Naive thymus-derived CD8-positive, alpha-beta T cell (primary cell): ENCODE results near the gene KIF20B. TPM values are rescaled to one million over a fixed set of nuclear protein-coding genes. Genes with fewer than 3 reads are reported as not detected.

Experiments
- ATAC-seq, 2 donors: fragments of 150-1000 bp; cut with Tn5 transposase in 1 of 2; sonication (Bioruptor Pico), chemical (Tn5 transposase) in 1 of 2; 1 replicate in 1 of 2; 2 replicates in 1 of 2; pipeline ENCODE4 v1.10.0; 2021; ENCODE audit warnings: mild to moderate bottlenecking in 2 of 2, moderate library complexity in 2 of 2
- POLR2A ChIA-PET: fragments of 350-600 bp; sonication (Branson Sonifier 250); formaldehyde crosslinking; loops from one replicate; lab custom pipeline; 2021; ENCODE audit warnings: antibody characterized with exemption; lab: Charles Lee
- DNase-seq, 10 donors: peaks; one replicate each; pipeline versions ENCODE4 v3.0.0 to v3.0.0-alpha.2; 2020 to 2022
- H3K27ac Mint-ChIP-seq, 10 donors: one replicate each; pipeline ENCODE4 v1.8.0; 2020 to 2022; ENCODE audit warnings: mild to moderate bottlenecking in 10 of 10, mixed read lengths in 10 of 10, moderate library complexity in 4 of 10, inconsistent platforms in 1 of 10
- H3K27me3 Mint-ChIP-seq, 5 donors: one replicate each; pipeline ENCODE4 v1.8.0; 2021 to 2022; ENCODE audit warnings: mixed read lengths in 5 of 5
- H3K36me3 Mint-ChIP-seq, 3 donors: one replicate each; pipeline ENCODE4 v1.8.0; 2020 to 2022; ENCODE audit warnings: mixed read lengths in 3 of 3, mild to moderate bottlenecking in 2 of 3, inconsistent platforms in 1 of 3
- H3K4me1 Mint-ChIP-seq, 4 donors: one replicate each; pipeline ENCODE4 v1.8.0; 2021 to 2022; ENCODE audit warnings: mixed read lengths in 4 of 4
- H3K4me3 Mint-ChIP-seq, 10 donors: one replicate each; pipeline ENCODE4 v1.8.0; 2020 to 2022; ENCODE audit warnings: mild to moderate bottlenecking in 10 of 10, mixed read lengths in 10 of 10, moderate library complexity in 6 of 10, inconsistent platforms in 1 of 10
- H3K9me3 Mint-ChIP-seq, 9 donors: one replicate each; pipeline ENCODE4 v1.8.0; 2020 to 2022; ENCODE audit warnings: mixed read lengths in 9 of 9, mild to moderate bottlenecking in 3 of 9, inconsistent platforms in 1 of 9, moderate library complexity in 1 of 9
- polyA plus RNA-seq, 3 donors: library from polyadenylated mRNA; unstranded; fragments of 300-500 nt; fragmentation: Illumina TruSeq; gene quantifications; one replicate each; pipeline ENCODE4 v1.2.3, GENCODE V29; 2021
- total RNA-seq, 8 experiments: library from RNA in 2 of 8; stranded (reverse) in 2 of 8; gene quantifications; one replicate each; pipeline ENCODE4 v1.2.3 and lab custom pipeline; 2021 to 2026

The KIF20B gene
- total and polyA plus RNA-seq, 5 experiments from 2014 or later, result 10.6 to 22.6 (median 18.8) TPM

- ATAC-seq, result no peak
- POLR2A ChIA-PET, result no interaction called here
- Mint-ChIP-seq H3K4me1 (no peaks in the 10 kb centered on the region), H3K27me3 (peaks cover 0 to 21% (median 2%) of the 10 kb centered on the region in 5 donors), H3K36me3 (no peaks in the 10 kb centered on the region), H3K4me3 (no peak overlapping the region), H3K9me3 (no peaks in the 10 kb centered on the region), H3K27ac (no peak overlapping the region)
- DNase-seq, result no peak
Measured at GRCh38 chr10:89666138-89666537, 35.3 kb upstream of the KIF20B start.

DNA sequence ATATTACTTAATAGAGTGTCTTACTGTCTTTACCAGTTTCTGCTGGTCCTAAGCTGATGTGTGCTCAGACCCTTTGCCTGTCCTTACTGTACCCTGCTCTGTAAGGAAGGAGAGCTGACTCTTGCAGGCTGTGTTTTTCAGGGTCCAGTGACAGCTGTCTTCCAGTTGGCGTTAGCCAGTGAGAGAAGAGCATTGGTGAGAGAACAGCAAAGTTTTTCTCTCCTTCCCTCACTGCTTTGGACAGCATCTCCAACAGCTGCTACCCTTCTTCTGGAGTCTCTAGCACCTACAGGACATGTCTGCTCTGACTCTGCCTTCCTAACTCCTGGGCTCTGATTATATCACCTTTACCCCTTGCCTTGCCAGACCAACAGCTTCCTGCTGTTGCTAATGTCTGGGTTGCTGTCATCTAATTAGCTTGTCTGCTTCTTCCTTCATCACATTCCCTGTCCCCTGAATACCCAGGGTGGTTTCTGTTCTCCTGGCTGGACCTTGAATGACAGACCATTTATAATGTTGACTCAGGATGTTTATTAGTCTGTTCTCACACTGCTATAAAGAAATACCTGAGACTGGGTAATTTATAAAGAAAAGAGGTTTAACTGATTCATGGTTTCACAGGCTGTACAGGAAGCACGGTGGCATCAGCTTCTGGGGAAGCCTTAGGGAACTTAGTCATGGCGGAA, 32.9 kb upstream of the KIF20B start:
- no peaks in the 10 kb centered on the region for H3K36me3 Mint-ChIP-seq
- DNase-seq (no peak), ATAC-seq (no peak)
- no peaks in the 10 kb centered on the region for H3K9me3 Mint-ChIP-seq
- H3K4me1 Mint-ChIP-seq, result no peaks in the 10 kb centered on the region
- POLR2A ChIA-PET, result no interaction called here
- H3K27me3 Mint-ChIP-seq, result peaks cover 0 to 24% (median 4%) of the 10 kb centered on the region in 5 donors
- H3K4me3 Mint-ChIP-seq, result no peak overlapping the region
- no peak overlapping the region for H3K27ac Mint-ChIP-seq

DNA sequence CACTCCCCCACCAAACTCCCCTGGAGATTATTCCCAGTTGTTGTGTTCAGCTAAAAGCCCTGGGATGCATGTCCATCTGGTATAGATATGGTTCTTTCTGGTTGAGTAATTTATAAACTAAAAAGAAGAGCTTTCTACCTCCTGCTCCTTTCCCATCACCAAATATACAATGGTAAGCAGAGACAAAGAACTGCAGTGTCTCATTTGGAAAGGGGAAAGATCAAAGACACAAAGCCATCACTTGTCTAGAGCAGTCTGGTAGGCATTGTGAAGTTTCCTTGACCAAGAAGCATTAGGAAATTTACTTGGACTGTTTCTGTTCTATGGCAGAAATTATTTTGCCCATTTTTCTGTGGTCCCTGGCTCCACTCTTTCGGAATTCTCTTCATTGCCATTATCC, 31.4 kb upstream of the KIF20B start:
- POLR2A ChIA-PET, result no interaction called here

GRCh38 chr10:89670926-89671325, 30.5 kb upstream of the KIF20B start:
- no peak overlapping the region for H3K27ac Mint-ChIP-seq
- peaks cover 0 to 29% (median 4%) of the 10 kb centered on the region in 5 donors for H3K27me3 Mint-ChIP-seq
- POLR2A ChIA-PET, result no interaction called here
- no peak for DNase-seq
- H3K4me1 Mint-ChIP-seq, result no peaks in the 10 kb centered on the region
- ATAC-seq, result no peak
- no peak overlapping the region for H3K4me3 Mint-ChIP-seq
- H3K36me3 Mint-ChIP-seq, result no peaks in the 10 kb centered on the region
- H3K9me3 Mint-ChIP-seq, result no peaks in the 10 kb centered on the region

More for the DNA sequence above, 31.4 kb upstream of the KIF20B start:
- no peaks in the 10 kb centered on the region for H3K9me3 Mint-ChIP-seq
- no peak overlapping the region for H3K4me3 Mint-ChIP-seq
- peaks cover 0 to 24% (median 4%) of the 10 kb centered on the region in 5 donors for H3K27me3 Mint-ChIP-seq
- H3K36me3 Mint-ChIP-seq, result no peaks in the 10 kb centered on the region
- no peak for ATAC-seq
- H3K4me1 Mint-ChIP-seq, result no peaks in the 10 kb centered on the region
- no peak overlapping the region for H3K27ac Mint-ChIP-seq
- DNase-seq, result no peak

GRCh38 chr10:89677341-89677740, 24.0 kb upstream of the KIF20B start:
- Mint-ChIP-seq H3K4me1 (no peaks in the 10 kb centered on the region), H3K4me3 (no peak overlapping the region)

DNA sequence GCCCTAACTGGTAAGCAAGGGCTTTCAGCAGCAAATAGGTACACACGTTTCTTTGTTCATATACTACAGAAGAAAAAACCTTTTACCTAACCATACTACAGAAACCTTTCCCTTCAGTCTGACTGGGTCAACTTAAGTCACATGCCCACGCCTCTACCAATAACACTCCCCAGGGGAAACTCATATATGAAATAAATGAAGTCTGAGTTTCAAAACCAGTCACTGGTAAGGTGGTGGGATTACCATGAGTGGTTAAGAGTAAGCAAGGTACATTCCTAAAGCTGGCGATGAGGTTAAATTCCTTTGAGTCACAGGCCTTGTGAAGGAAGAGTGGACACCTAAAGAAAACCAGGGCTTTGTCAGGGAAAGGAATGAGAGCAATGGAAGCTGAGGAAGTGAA, 21.4 kb upstream of the KIF20B start:
- POLR2A ChIA-PET, result no interaction called here
- Mint-ChIP-seq H3K27me3 (peaks cover 11 to 37% (median 14%) of the 10 kb centered on the region in 5 donors), H3K4me1 (peaks cover 0 to 1% (median 0%) of the 10 kb centered on the region in 4 donors), H3K9me3 (no peaks in the 10 kb centered on the region), H3K27ac (no peak overlapping the region), H3K4me3 (no peak overlapping the region), H3K36me3 (no peaks in the 10 kb centered on the region)
- DNase-seq (no peak), ATAC-seq (no peak)

More at GRCh38 chr10:89677341-89677740, 24.0 kb upstream of the KIF20B start:
- Mint-ChIP-seq H3K36me3 (no peaks in the 10 kb centered on the region), H3K9me3 (no peaks in the 10 kb centered on the region), H3K27me3 (peaks cover 7 to 37% (median 14%) of the 10 kb centered on the region in 5 donors), H3K27ac (no peak overlapping the region)
- POLR2A ChIA-PET, result no interaction called here
- DNase-seq (no peak), ATAC-seq (no peak)

DNA sequence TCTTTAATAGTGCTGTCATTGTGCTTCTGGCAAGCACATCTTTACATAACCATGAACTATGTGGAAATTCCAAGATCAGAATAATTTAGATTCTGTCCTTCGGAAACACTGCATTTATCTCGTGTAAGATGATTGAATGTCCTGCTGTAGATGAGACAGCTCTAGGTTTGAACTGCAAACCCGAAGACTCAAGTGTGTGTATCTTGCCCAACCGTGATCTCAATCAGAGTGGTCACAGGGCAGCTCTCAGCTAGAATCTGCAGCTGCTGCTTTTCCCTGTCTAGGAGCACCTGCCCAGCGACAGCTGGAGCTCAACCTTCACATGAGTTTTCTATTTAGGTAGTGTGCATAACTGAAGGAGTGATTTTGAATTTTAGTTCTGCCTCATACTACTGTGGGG, 17.5 kb upstream of the KIF20B start:
- ATAC-seq, result no peak

GRCh38 chr10:89684604-89685003, 16.8 kb upstream of the KIF20B start:
- peaks cover 3 to 6% (median 4%) of the 10 kb centered on the region in 4 donors for H3K4me1 Mint-ChIP-seq
- H3K27ac Mint-ChIP-seq, result peak overlapping the region in 1 of 10 donors; percentile 45
- no peaks in the 10 kb centered on the region for H3K36me3 Mint-ChIP-seq
- H3K9me3 Mint-ChIP-seq, result no peaks in the 10 kb centered on the region
- ATAC-seq (no peak), DNase-seq (no peak)
- H3K4me3 Mint-ChIP-seq, result no peak overlapping the region
- POLR2A ChIA-PET, result no interaction called here
- peaks cover 11 to 20% (median 15%) of the 10 kb centered on the region in 5 donors for H3K27me3 Mint-ChIP-seq

More for the DNA sequence above, 17.5 kb upstream of the KIF20B start:
- no peaks in the 10 kb centered on the region for H3K9me3 Mint-ChIP-seq
- DNase-seq, result no peak
- no peak overlapping the region for H3K4me3 Mint-ChIP-seq
- no peak overlapping the region for H3K27ac Mint-ChIP-seq
- POLR2A ChIA-PET, result no interaction called here
- H3K36me3 Mint-ChIP-seq, result no peaks in the 10 kb centered on the region
- H3K27me3 Mint-ChIP-seq, result peaks cover 11 to 22% (median 15%) of the 10 kb centered on the region in 5 donors
- H3K4me1 Mint-ChIP-seq, result peaks cover 3 to 6% (median 4%) of the 10 kb centered on the region in 4 donors

DNA sequence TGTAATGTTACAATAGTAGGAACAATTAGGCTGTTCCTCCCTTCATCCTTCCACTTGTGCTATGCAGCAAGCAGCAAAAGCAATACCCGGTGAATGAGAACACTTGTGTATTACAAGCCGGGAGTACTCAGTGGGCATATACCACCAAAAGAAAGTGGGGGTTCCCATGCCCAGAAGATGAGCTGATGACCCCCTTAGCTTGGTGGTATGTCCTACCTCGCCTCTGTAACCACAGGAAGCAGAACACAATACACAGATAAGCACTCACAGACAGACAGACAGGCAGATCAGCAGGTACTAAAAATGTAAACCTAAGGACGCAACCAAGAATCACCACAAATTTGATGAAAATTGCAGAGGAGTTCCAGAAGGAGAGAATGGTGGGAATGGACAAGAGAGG, 15.5 kb upstream of the KIF20B start:
- no peak overlapping the region for H3K27ac Mint-ChIP-seq
- no peaks in the 10 kb centered on the region for H3K36me3 Mint-ChIP-seq
- peak in 1 of 10 donors; percentile 2 for DNase-seq
- H3K9me3 Mint-ChIP-seq, result no peaks in the 10 kb centered on the region
- H3K4me1 Mint-ChIP-seq, result peaks cover 3 to 6% (median 4%) of the 10 kb centered on the region in 4 donors
- H3K4me3 Mint-ChIP-seq, result no peak overlapping the region
- H3K27me3 Mint-ChIP-seq, result peaks cover 4 to 10% (median 7%) of the 10 kb centered on the region in 5 donors
- peak in 1 of 2 donors; percentile 54 for ATAC-seq
- POLR2A ChIA-PET, result no interaction called here

GRCh38 chr10:89690027-89690426, 11.4 kb upstream of the KIF20B start:
- Mint-ChIP-seq H3K9me3 (no peaks in the 10 kb centered on the region), H3K4me3 (no peak overlapping the region), H3K27ac (no peak overlapping the region), H3K4me1 (peaks cover 3 to 6% (median 4%) of the 10 kb centered on the region in 4 donors), H3K36me3 (peaks cover 0 to 1% (median 0%) of the 10 kb centered on the region in 3 donors), H3K27me3 (peaks cover 0 to 4% (median 3%) of the 10 kb centered on the region in 5 donors)
- DNase-seq (no peak), ATAC-seq (no peak)
- POLR2A ChIA-PET, result no interaction called here

GRCh38 chr10:89692416-89692815, 9.0 kb upstream of the KIF20B start:
- Mint-ChIP-seq H3K9me3 (no peaks in the 10 kb centered on the region), H3K27me3 (no peaks in the 10 kb centered on the region), H3K36me3 (peaks cover 0 to 1% (median 0%) of the 10 kb centered on the region in 3 donors), H3K4me1 (peaks cover 0 to 2% (median 0%) of the 10 kb centered on the region in 4 donors), H3K27ac (no peak overlapping the region), H3K4me3 (no peak overlapping the region)
- POLR2A ChIA-PET, result no interaction called here
- ATAC-seq, result no peak
- DNase-seq, result no peak

DNA sequence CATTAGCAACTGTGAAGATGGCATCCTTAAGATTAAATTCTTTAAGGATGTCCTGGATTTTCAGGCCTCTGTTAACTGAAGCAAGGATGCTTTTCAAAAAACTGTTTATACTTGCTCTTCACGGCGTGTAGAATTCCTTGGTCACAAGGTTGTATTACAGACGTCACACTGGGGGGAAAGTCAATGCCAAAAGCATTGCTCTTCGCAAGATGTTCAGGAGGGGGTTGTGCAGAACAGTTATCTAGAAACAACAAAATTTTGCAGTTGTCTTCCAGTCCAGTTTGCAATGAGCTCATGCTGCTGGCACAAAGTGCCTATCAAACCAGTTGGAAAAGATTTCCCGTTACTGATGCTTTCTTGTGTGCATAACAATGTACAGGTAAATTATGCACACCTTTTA, 8.2 kb upstream of the KIF20B start:
- Mint-ChIP-seq H3K4me1 (peaks cover 0 to 2% (median 0%) of the 10 kb centered on the region in 4 donors), H3K36me3 (peaks cover 0 to 1% (median 0%) of the 10 kb centered on the region in 3 donors), H3K9me3 (no peaks in the 10 kb centered on the region), H3K27me3 (no peaks in the 10 kb centered on the region), H3K4me3 (no peak overlapping the region), H3K27ac (no peak overlapping the region)
- POLR2A ChIA-PET, result no interaction called here
- no peak for ATAC-seq
- DNase-seq, result no peak

DNA sequence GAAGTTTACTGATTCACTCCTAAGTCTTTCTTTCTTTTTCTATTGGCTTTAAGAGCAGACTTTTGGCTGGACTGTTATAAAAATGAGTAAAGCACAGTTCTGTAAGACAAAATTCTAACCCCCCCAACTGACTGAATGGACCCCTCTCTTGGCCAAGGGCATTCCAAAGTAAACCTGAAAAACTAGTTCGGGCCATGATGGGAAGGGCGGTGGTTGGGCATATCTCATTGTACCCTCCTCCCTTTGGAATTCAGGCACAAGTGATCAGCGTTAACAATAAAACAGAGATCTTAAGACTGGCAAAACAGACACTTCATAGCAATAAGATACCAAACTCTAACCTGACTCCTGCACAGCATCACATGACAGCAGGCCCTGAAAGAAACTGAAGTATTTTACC, 6.1 kb upstream of the KIF20B start:
- POLR2A ChIA-PET, result no interaction called here
- Mint-ChIP-seq H3K4me1 (peaks cover 4 to 5% (median 5%) of the 10 kb centered on the region in 4 donors), H3K9me3 (no peaks in the 10 kb centered on the region), H3K27ac (no peak overlapping the region), H3K27me3 (no peaks in the 10 kb centered on the region), H3K36me3 (peaks cover 0 to 1% (median 0%) of the 10 kb centered on the region in 3 donors), H3K4me3 (no peak overlapping the region)
- DNase-seq (no peak), ATAC-seq (no peak)
